Measurements from ENCODE around the gene TMEM184B. TPM values are rescaled to one million over a fixed set of nuclear protein-coding genes. Genes with fewer than 3 reads are reported as not detected.

TMEM184B gene
- total and polyA plus RNA-seq, 2 of the 8 experiments (the other 6 are each of a cell fraction or from before 2014, with no cell fraction given), result 41.6 to 81.0 TPM

DNA sequence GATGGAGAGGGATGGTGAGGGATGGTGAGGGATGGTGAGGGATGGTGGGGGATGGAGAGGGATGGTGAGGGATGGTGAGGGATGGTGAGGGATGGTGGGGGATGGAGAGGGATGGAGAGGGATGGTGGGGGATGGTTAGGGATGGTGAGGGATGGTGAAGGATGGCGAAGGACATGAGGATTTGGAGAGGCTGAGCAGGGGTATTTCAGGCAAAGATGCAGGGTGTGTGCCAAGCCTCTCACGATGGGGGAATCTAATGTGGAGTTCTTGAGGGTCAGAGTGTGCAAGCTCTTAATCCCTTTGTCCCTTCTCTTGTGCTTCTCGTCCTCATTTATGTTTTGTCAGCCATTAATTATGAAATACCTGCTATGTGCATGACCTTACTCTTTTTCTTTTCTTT lies 83.7 kb downstream of the TMEM184B start:
- Histone ChIP-seq H3K9me3 (ENCODE audit: insufficient read depth in 2 of 2, low read depth in 1 of 2, low read length in 1 of 2) (no peaks in the 10 kb centered on the region), H3K36me3 (ENCODE audit: control insufficient read depth in 2 of 4, insufficient read depth in 4 of 4, low read length in 3 of 4) (no peaks in the 10 kb centered on the region), H3K56ac (replicated peaks; ENCODE audit: insufficient read length, low read depth, low read length) (no peak overlapping the region), H3K9ac (replicated peaks in 1 of 4; ENCODE audit: extremely low read depth in 1 of 4, low read depth in 3 of 4, low read length in 3 of 4) (no peak overlapping the region), H4K5ac (ENCODE audit: insufficient read length, low read depth, low read length) (no peak overlapping the region), H2BK15ac (ENCODE audit: low read length) (no peak overlapping the region), H3K79me1 (ENCODE audit: low read depth, low read length) (no peaks in the 10 kb centered on the region), H3K4me1 (replicated peaks in 1 of 4; ENCODE audit: control insufficient read depth in 3 of 4, insufficient read depth in 4 of 4, low read length in 3 of 4) (peaks cover 0 to 6% (median under 1%) of the 10 kb centered on the region in 4 experiments; a peak in 3 of 7 replicates), H3K4me3 (ENCODE audit: extremely low read depth in 1 of 4, insufficient read depth in 2 of 4, low read depth in 3 of 4, low read length in 4 of 4) (no peak overlapping the region), H3K4me2 (ENCODE audit: insufficient read depth in 1 of 2, low read depth in 2 of 2, low read length in 2 of 2) (no peak overlapping the region), H3K18ac (ENCODE audit: extremely low read depth, low read length) (no peak overlapping the region), H3K14ac (ENCODE audit: insufficient read length) (no peak overlapping the region), H4K91ac (replicated peaks; ENCODE audit: insufficient read length, low read length) (no peak overlapping the region), H2AFZ (ENCODE audit: low read length) (no peak overlapping the region), H4K8ac (ENCODE audit: extremely low read depth, insufficient read depth, low read length) (no peak overlapping the region), H2BK5ac (ENCODE audit: low read depth, low read length) (no peak overlapping the region), H2BK12ac (ENCODE audit: low read depth, low read length) (no peak overlapping the region), H3K27ac (ENCODE audit: low read depth, low read length) (no peak overlapping the region), H3K23me2 (ENCODE audit: low read depth, low read length) (peaks cover 3% of the 10 kb centered on the region; the same call in 1 of the 2 replicates), H3K4ac (replicated peaks; ENCODE audit: insufficient read length, low read depth, low read length) (no peak overlapping the region), H3K79me2 (ENCODE audit: control insufficient read depth in 1 of 2, insufficient read depth in 2 of 2, low read length in 2 of 2) (no peaks in the 10 kb centered on the region), H2BK120ac (replicated peaks; ENCODE audit: low read depth, low read length) (no peak overlapping the region), H2BK20ac (ENCODE audit: low read length) (no peak overlapping the region), H3K27me3 (replicated peaks in 1 of 4; ENCODE audit: control insufficient read depth in 3 of 4, extremely low read depth in 1 of 4, insufficient read depth in 3 of 4, low read length in 3 of 4) (no peaks in the 10 kb centered on the region; a peak in 3 of 7 replicates), H2AK5ac (ENCODE audit: low read depth, low read length) (no peak overlapping the region), H4K20me1 (replicated peaks in 1 of 2; ENCODE audit: control insufficient read depth in 1 of 2, insufficient read depth in 2 of 2, low read length in 2 of 2) (no peaks in the 10 kb centered on the region), H3K23ac (ENCODE audit: insufficient read length) (no peak overlapping the region)
- FAIRE-seq (no peak), DNase-seq (ENCODE audit: low read depth in 1 of 2, low spot score in 2 of 2) (no peak)
- CTCF ChIA-PET (ENCODE audit: partially characterized antibody), result no interaction called here
- POLR2A ChIA-PET (ENCODE audit: partially characterized antibody), result interaction anchor here (1.2 to 1.3 kb wide), 2 partner anchors 14 to 96 kb away, joined by 3 read pairs; no protein-coding TSS in a partner anchor
- TF ChIP-seq, protein P1, sequence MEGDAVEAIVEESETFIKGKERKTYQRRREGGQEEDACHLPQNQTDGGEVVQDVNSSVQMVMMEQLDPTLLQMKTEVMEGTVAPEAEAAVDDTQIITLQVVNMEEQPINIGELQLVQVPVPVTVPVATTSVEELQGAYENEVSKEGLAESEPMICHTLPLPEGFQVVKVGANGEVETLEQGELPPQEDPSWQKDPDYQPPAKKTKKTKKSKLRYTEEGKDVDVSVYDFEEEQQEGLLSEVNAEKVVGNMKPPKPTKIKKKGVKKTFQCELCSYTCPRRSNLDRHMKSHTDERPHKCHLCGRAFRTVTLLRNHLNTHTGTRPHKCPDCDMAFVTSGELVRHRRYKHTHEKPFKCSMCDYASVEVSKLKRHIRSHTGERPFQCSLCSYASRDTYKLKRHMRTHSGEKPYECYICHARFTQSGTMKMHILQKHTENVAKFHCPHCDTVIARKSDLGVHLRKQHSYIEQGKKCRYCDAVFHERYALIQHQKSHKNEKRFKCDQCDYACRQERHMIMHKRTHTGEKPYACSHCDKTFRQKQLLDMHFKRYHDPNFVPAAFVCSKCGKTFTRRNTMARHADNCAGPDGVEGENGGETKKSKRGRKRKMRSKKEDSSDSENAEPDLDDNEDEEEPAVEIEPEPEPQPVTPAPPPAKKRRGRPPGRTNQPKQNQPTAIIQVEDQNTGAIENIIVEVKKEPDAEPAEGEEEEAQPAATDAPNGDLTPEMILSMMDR (IDR thresholded peaks at IDR 0.05; ENCODE audit: control extremely low read depth in 1 of 3, insufficient read depth in 1 of 3, low read depth in 1 of 3, low read length in 3 of 3), result no peak
- TF ChIP-seq, protein P2, sequence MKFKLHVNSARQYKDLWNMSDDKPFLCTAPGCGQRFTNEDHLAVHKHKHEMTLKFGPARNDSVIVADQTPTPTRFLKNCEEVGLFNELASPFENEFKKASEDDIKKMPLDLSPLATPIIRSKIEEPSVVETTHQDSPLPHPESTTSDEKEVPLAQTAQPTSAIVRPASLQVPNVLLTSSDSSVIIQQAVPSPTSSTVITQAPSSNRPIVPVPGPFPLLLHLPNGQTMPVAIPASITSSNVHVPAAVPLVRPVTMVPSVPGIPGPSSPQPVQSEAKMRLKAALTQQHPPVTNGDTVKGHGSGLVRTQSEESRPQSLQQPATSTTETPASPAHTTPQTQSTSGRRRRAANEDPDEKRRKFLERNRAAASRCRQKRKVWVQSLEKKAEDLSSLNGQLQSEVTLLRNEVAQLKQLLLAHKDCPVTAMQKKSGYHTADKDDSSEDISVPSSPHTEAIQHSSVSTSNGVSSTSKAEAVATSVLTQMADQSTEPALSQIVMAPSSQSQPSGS (IDR thresholded peaks at IDR 0.05; ENCODE audit: low read length), result no peak
- no peak for TF ChIP-seq CBX5 (IDR thresholded peaks at IDR 0.05; ENCODE audit: low read depth, low read length)
- no peak for TF ChIP-seq KDM1A (IDR thresholded peaks at IDR 0.05; ENCODE audit: borderline replicate concordance, low read length)
- TF ChIP-seq TCF12 (IDR thresholded peaks at IDR 0.05; ENCODE audit: low read depth, low read length), result no peak
- 78 to 100% methylated on average over 1 to 2 of the region's 3 CpGs for WGBS, 2 experiments (ENCODE audit: extremely low coverage in 1 of 2, insufficient coverage in 1 of 2, insufficient read length in 1 of 2, insufficient replicate concordance in 2 of 2, low coverage in 1 of 2, low lambda C conversion rate in 2 of 2, missing lambda C conversion rate in 1 of 2)
